H9 (cell line): ENCODE results near the gene LIPK. TPM values are rescaled to one million over a fixed set of nuclear protein-coding genes. Genes with fewer than 3 reads are reported as not detected.
A peak's percentile ranks its signal among the peaks of the same experiment; 100 is the strongest.

Experiments
- DNase-seq: peaks from one replicate; pipeline ENCODE4 v3.0.0-alpha.2; 2017
- H2AFZ ChIP-seq: one replicate; pipeline ENCODE4 v1.6.1; 2013; ENCODE audit warnings: mild to moderate bottlenecking, low read length, control low read depth, moderate library complexity
- H2AK5ac ChIP-seq: 2 replicates; pipeline ENCODE4 v1.6.1; 2013; ENCODE audit warnings: low read length, control low read depth, mixed read lengths; ENCODE audit not compliant: insufficient read length
- H2BK120ac ChIP-seq: one replicate; pipeline ENCODE4 v1.6.1; 2013; ENCODE audit warnings: low read depth, mild to moderate bottlenecking, low read length, control low read depth, inconsistent platforms; ENCODE audit not compliant: poor library complexity, severe bottlenecking
- H2BK12ac ChIP-seq: 2 replicates; pipeline ENCODE4 v1.6.1; 2013; ENCODE audit warnings: low read length, control low read depth, mixed read lengths, low read depth; ENCODE audit not compliant: insufficient read length
- H2BK15ac ChIP-seq: 2 replicates; pipeline ENCODE4 v1.6.1; 2013; ENCODE audit warnings: low read depth, low read length, control low read depth
- H2BK20ac ChIP-seq: one replicate; pipeline ENCODE4 v1.6.1; 2013; ENCODE audit warnings: low read depth, mild to moderate bottlenecking, low read length, control low read depth, inconsistent platforms; ENCODE audit not compliant: poor library complexity, severe bottlenecking
- H2BK5ac ChIP-seq: 2 replicates; pipeline ENCODE4 v1.6.1; 2013; ENCODE audit warnings: low read length, control low read depth, mixed read lengths; ENCODE audit not compliant: insufficient read length
- H3K14ac ChIP-seq: 2 replicates; pipeline ENCODE4 v1.6.1; 2013; ENCODE audit warnings: low read length, control low read depth; ENCODE audit not compliant: insufficient read depth
- H3K18ac ChIP-seq: 2 replicates; pipeline ENCODE4 v1.6.1; 2013; ENCODE audit warnings: low read depth, mild to moderate bottlenecking, mixed read lengths, low read length, control low read depth; ENCODE audit not compliant: insufficient read length
- H3K23ac ChIP-seq: 2 replicates; pipeline ENCODE4 v1.6.1; 2013; ENCODE audit warnings: low read length, control low read depth, mixed read lengths, low read depth; ENCODE audit not compliant: insufficient read length
- H3K23me2 ChIP-seq: 2 replicates; pipeline ENCODE4 v1.6.1; 2013; ENCODE audit warnings: low read depth, mild to moderate bottlenecking, mixed read lengths, low read length, control low read depth; ENCODE audit not compliant: insufficient read length, poor library complexity, severe bottlenecking
- H3K27ac ChIP-seq: 2 replicates; pipeline ENCODE4 v1.5.1; 2013; ENCODE audit warnings: low read length, control low read depth, mixed read lengths, low read depth; ENCODE audit not compliant: insufficient read length
- H3K27me3 ChIP-seq: 2 replicates; pipeline ENCODE4 v1.6.1; 2013; ENCODE audit warnings: low read length, control low read depth, inconsistent platforms; ENCODE audit not compliant: insufficient read depth
- H3K4ac ChIP-seq: 2 replicates; pipeline ENCODE4 v1.6.1; 2013; ENCODE audit warnings: low read depth, mild to moderate bottlenecking, control low read depth, inconsistent platforms, low read length, moderate library complexity
- H3K4me1 ChIP-seq: 2 replicates; pipeline ENCODE4 v1.6.1; 2013; ENCODE audit warnings: low read length, control low read depth, inconsistent platforms; ENCODE audit not compliant: insufficient read depth
- H3K4me2 ChIP-seq: 2 replicates; pipeline ENCODE4 v1.6.1; 2013; ENCODE audit warnings: low read length, control low read depth, mixed read lengths; ENCODE audit not compliant: insufficient read length, insufficient read depth
- H3K56ac ChIP-seq: 2 replicates; pipeline ENCODE4 v1.6.1; 2013; ENCODE audit warnings: low read depth, mild to moderate bottlenecking, mixed read lengths, low read length, control low read depth; ENCODE audit not compliant: insufficient read length
- H3K79me1 ChIP-seq: 2 replicates; pipeline ENCODE4 v1.6.1; 2013; ENCODE audit warnings: low read depth, mild to moderate bottlenecking, moderate library complexity, low read length, control low read depth, inconsistent platforms; ENCODE audit not compliant: insufficient read depth, poor library complexity, severe bottlenecking
- H3K79me2 ChIP-seq: 2 replicates; pipeline ENCODE4 v1.6.1; 2013; ENCODE audit warnings: low read length, control low read depth, inconsistent platforms; ENCODE audit not compliant: insufficient read depth
- H3K9ac ChIP-seq: 2 replicates; pipeline ENCODE4 v1.6.1; 2013; ENCODE audit warnings: low read length, control low read depth, mixed read lengths; ENCODE audit not compliant: insufficient read length; ENCODE audit errors: extremely low read depth
- H3K9me3 ChIP-seq: one replicate; pipeline ENCODE4 v1.6.1; 2013; ENCODE audit warnings: low read depth, low read length, inconsistent platforms; ENCODE audit not compliant: control insufficient read depth
- H3T11ph ChIP-seq: one replicate; pipeline ENCODE4 v1.6.1; 2013; ENCODE audit warnings: mild to moderate bottlenecking, low read length, control low read depth, inconsistent platforms
- H4K20me1 ChIP-seq: one replicate; pipeline ENCODE4 v1.6.1; 2013; ENCODE audit not compliant: control insufficient read depth, insufficient read length, insufficient read depth
- H4K5ac ChIP-seq: 2 replicates; pipeline ENCODE4 v1.6.1; 2013; ENCODE audit warnings: low read depth, mild to moderate bottlenecking, mixed read lengths, low read length, control low read depth; ENCODE audit not compliant: insufficient read length
- H4K8ac ChIP-seq: replicated peaks from 2 replicates; pipeline ENCODE4 v1.6.1; 2013; ENCODE audit warnings: low read length, control low read depth, mixed read lengths, low read depth; ENCODE audit not compliant: insufficient read length
- H4K91ac ChIP-seq: 2 replicates; pipeline ENCODE4 v1.6.1; 2013; ENCODE audit warnings: low read depth, mild to moderate bottlenecking, moderate library complexity, mixed read lengths, low read length, control low read depth; ENCODE audit not compliant: insufficient read length
- H3K27ac Mint-ChIP-seq, 3 experiments: 2 replicates in 2 of 3; 3 replicates in 1 of 3; pipeline ENCODE4 v1.8.0; 2020 to 2021; ENCODE audit warnings: mixed read lengths in 3 of 3, mild to moderate bottlenecking in 1 of 3, moderate library complexity in 1 of 3
- H3K27me3 Mint-ChIP-seq: 2 replicates; pipeline ENCODE4 v1.8.0; 2021; ENCODE audit warnings: low read depth, mild to moderate bottlenecking, moderate library complexity, mixed read lengths
- H3K36me3 Mint-ChIP-seq, 3 experiments: 2 replicates in 2 of 3; 3 replicates in 1 of 3; pipeline ENCODE4 v1.8.0; 2020 to 2021; ENCODE audit warnings: low read depth in 3 of 3, mixed read lengths in 3 of 3; ENCODE audit not compliant: insufficient read depth in 1 of 3
- H3K4me1 Mint-ChIP-seq, 2 experiments: 2 replicates each; pipeline ENCODE4 v1.8.0; 2020; ENCODE audit warnings: mixed read lengths in 2 of 2
- H3K4me3 Mint-ChIP-seq, 2 experiments: 2 replicates in 1 of 2; 3 replicates in 1 of 2; pipeline ENCODE4 v1.8.0; 2020 to 2021; ENCODE audit warnings: mild to moderate bottlenecking in 2 of 2, mixed read lengths in 2 of 2, moderate library complexity in 1 of 2
- H3K9me3 Mint-ChIP-seq, 2 experiments: 2 replicates in 1 of 2; 3 replicates in 1 of 2; pipeline ENCODE4 v1.8.0; 2020; ENCODE audit warnings: mild to moderate bottlenecking in 2 of 2, mixed read lengths in 2 of 2, moderate library complexity in 1 of 2
- WGBS: extraction: QIAGEN DNeasy Blood & Tissue Kit; methylation state at CpG from one replicate; pipeline ENCODE4 v1.1.7; 2013; ENCODE audit warnings: missing lambda C conversion rate, low lambda C conversion rate, mixed read lengths; ENCODE audit not compliant: insufficient read length; ENCODE audit errors: extremely low coverage; 5-methylcytosine and 5-hydroxymethylcytosine counted together
- total RNA-seq: library from RNA; stranded (reverse); gene quantifications from 2 replicates; pipeline ENCODE4 v1.2.1, GENCODE V29; 2021
- TF ChIP-seq, protein P1 (sequence below): fragments of 200-600 bp; sonication (generic); conservative IDR thresholded peaks from 3 replicates; pipeline ENCODE4 v1.8.0; 2021; ENCODE audit warnings: antibody characterized with exemption, mild to moderate bottlenecking

Gene LIPK
- total RNA-seq, 1 experiment from 2014 or later: not detected

DNA sequence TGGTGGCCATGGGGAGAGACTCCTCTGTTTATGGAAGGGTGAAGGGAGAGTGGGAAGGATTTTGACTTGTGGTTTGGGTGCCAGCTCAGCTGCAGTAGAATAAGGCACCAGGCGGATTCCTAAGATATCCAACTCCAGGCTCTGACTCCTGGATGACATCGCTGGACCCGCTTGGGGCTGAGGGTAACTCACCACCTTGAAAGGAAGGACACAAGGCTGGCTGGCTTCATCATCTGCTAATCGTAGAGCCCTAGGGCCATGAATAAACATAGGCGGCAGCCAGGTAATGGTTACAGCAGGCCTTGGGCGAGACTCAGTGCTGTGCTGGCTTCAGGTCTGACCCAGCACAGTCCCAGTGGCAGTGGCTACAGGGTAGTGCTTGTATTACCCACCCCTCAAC lies 16.7 kb upstream of the LIPK start:
- Histone ChIP-seq H3K4ac (no peak overlapping the region), H2BK20ac (no peak overlapping the region), H3K14ac (no peak overlapping the region; the same call in 1 of the 2 replicates), H3K27ac (no peak overlapping the region), H2BK12ac (no peak overlapping the region), H2AK5ac (no peak overlapping the region), H3K23me2 (no peaks in the 10 kb centered on the region), H2BK15ac (no peak overlapping the region), H3K9ac (no peak overlapping the region), H3K79me2 (no peaks in the 10 kb centered on the region), H4K91ac (no peak overlapping the region), H3K79me1 (no peaks in the 10 kb centered on the region), H3K23ac (no peak overlapping the region), H2AFZ (no peak overlapping the region), H3K56ac (no peak overlapping the region), H3T11ph (no peak overlapping the region), H4K8ac (no peak overlapping the region), H3K4me2 (no peak overlapping the region), H4K5ac (no peak overlapping the region), H3K9me3 (no peaks in the 10 kb centered on the region), H3K27me3 (no peaks in the 10 kb centered on the region), H3K18ac (no peak overlapping the region), H4K20me1 (no peaks in the 10 kb centered on the region), H2BK120ac (no peak overlapping the region), H2BK5ac (no peak overlapping the region), H3K4me1 (no peaks in the 10 kb centered on the region)
- no peak for DNase-seq
- no peaks in the 10 kb centered on the region for H3K9me3 Mint-ChIP-seq
- no CpG with 5 or more reads among the region's 6 CpGs for WGBS
- H3K27me3 Mint-ChIP-seq: peaks cover 39% of the 10 kb centered on the region
- H3K4me3 Mint-ChIP-seq: no peak overlapping the region
- H3K27ac Mint-ChIP-seq: peak overlapping the region in 1 of 3 experiments; percentile 34; a peak in 1 of 7 replicates
- peaks cover 0 to 4% of the 10 kb centered on the region in 2 experiments for H3K4me1 Mint-ChIP-seq
- TF ChIP-seq, protein P1, sequence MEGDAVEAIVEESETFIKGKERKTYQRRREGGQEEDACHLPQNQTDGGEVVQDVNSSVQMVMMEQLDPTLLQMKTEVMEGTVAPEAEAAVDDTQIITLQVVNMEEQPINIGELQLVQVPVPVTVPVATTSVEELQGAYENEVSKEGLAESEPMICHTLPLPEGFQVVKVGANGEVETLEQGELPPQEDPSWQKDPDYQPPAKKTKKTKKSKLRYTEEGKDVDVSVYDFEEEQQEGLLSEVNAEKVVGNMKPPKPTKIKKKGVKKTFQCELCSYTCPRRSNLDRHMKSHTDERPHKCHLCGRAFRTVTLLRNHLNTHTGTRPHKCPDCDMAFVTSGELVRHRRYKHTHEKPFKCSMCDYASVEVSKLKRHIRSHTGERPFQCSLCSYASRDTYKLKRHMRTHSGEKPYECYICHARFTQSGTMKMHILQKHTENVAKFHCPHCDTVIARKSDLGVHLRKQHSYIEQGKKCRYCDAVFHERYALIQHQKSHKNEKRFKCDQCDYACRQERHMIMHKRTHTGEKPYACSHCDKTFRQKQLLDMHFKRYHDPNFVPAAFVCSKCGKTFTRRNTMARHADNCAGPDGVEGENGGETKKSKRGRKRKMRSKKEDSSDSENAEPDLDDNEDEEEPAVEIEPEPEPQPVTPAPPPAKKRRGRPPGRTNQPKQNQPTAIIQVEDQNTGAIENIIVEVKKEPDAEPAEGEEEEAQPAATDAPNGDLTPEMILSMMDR: no peak
- H3K36me3 Mint-ChIP-seq: no peaks in the 10 kb centered on the region
